GM18951 (cell line): Measurements from ENCODE around the gene SESN3.
A peak's percentile ranks its signal among the peaks of the same experiment; 100 is the strongest.
"Not testable (repeated sequence)": the region's sequence is repeated elsewhere in the genome, so short reads cannot be mapped to it uniquely, and the experiment has no call there.

Source experiments
- POLR2A ChIP-seq: IDR thresholded peaks from 4 replicates; pipeline ENCODE4 v1.6.1; 2011; ENCODE audit warnings: mild to moderate bottlenecking; ENCODE audit not compliant: insufficient read length, insufficient read depth; ENCODE audit errors: extremely low read depth
- in situ Hi-C: fragments of 300-500 bp; cut with MboI; formaldehyde crosslinking; loops from one replicate; pipeline ENCODE4 v1.12.0; 2022; ENCODE audit warnings: low sequenced_read_pairs, mixed read lengths, inconsistent platforms; ENCODE audit not compliant: unreplicated experiment

SESN3 gene

DNA sequence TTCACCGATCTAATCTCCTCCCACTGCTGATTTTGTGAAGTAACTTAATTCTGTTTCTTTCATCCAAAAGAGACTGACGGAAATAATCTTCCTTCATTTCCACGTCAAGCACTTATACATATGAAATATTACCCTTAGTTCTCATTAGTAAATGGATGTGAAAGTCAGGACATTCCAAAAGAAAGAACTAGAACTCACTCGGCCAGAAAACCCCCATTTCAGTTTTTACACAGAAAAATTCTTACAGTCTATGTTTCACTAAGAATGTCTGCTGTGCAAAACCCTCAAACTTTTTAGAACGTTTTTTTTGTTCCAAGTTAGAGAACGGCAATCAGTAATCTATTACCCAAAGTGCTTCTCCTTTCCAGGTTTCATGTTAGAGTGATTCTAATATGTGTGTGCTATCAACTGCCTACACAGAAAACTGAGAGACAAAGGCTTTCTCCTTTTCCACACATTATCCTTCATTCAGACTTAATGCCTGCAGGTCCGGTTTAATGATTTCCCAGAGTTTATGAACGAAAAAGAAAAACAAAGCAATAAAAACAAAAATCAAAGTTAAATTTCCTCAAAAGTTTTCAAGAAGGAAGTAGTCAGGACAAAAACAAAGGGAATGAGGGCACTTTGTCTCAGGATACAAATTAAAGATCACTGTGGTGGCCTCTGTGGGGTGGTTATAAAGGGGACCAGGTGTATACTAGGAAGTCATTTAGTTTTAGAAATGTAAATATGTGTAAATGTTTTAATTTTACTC, 11.3 kb upstream of the SESN3 start:
- TF ChIP-seq POLR2A = no peak
- in situ Hi-C loops = no loop called here

DNA sequence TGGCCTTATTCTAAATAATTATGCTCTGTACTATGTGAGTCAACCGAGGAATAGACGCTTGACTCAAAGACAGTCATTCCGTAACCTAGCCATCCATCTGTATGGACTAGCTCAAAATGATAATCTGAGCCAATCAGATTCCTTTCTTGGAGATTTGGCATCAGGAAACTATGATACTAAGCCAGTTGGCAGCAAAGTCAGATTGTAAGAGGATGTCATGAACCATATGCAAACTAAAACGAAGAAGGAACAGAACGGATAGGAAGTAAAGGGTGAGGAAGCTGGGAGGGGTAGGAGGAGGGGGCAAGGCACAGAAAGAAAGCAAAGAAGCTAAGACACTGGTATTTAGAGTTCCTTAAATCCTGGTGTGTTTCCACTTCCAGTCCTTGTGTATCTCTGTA, 10.7 kb upstream of the SESN3 start:
- in situ Hi-C loops = no loop called here
- TF ChIP-seq POLR2A = peak; percentile 30

DNA sequence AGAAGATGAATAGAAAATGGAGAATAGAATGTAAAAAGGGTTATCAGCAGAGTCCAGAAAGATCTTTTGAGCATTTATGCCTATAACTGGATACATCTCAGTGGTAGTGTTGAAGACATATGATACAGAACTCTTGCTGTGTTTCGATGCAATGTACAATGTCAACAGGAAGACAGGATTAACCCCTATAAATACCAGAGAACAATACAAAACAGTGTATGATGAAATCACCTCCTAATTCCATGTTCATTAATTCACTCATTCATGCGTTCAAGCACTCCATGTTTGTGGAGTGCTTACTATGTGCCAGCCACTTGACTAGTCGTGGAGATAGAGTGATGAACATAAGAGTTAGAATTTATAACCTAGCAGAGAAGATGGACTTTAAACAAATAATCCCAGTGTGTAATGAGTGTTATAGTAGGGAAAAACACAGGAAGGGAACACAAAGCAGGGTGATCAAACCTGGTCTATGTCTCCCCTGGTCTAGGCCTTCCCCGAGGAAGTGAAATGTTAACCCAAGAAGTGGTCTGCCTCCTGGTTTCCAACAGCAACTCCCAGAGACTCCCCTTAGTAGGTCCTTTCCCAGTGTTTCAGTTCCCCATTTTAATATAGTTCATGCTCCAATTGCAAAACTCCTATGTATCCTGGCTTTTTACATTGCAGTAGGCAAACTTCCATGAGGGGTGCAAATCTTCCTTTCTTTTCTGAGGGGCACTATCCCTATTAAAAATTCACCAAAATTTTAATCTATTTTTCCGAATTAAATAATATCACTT, 9.1 kb upstream of the SESN3 start:
- in situ Hi-C loops = no loop called here
- no peak for TF ChIP-seq POLR2A

DNA sequence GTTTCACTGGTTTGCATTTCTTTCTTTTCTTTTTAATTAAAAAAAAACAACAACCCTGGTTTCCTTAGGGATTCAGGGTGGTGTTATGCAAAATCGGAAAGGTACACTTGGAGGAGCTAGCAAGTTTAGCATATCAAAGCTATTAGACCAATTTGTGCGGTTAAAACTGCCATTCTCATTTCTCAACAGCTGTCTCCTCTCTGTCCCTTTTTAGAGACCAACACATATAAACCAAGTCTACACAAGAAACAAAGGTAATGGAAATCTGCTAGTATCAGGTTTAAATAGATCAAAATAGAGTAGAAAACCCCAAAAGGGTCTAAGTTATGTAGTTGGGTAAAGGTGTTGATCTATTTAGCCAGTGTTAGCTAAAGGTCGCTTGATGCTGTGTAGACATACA, 1.7 kb upstream of the SESN3 start:
- no peak for TF ChIP-seq POLR2A
- in situ Hi-C loops = no loop called here

DNA sequence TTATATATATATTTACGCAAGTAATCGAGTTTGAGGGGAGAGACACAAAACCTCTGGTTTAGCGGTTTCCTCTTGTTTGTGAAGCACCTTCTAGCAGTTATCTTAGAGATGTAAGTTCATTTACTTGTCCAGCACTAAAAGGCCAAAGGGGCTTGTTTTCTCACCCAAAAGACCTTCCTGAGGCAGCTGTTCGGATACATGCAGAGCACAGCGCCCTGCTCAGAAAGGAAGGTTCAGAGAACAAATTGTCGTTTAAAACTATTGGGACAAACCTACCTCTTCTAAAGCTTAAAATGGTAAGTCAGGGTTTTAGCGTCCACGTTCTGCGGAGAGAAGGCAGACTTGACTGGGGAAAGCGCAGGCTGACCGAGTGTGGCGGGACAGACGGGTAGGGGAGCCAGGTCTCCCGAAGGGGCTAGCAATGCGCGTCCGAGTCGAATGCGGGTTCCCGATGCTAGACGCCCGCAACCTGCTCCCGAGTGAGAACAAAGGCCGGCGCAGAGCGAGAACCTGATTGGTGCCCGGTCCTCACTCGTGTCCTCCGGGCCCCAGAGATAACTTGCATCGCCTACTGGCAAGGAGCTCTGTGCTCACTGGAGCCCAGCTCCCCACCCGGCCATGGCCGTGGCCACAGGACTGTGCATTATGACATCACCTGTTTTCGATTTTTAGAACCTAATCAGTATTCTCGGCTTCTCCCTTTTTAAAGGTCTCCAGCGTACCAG, 1.0 kb upstream of the SESN3 start:
- in situ Hi-C loops = no loop called here
- peak; percentile 55 for TF ChIP-seq POLR2A

DNA sequence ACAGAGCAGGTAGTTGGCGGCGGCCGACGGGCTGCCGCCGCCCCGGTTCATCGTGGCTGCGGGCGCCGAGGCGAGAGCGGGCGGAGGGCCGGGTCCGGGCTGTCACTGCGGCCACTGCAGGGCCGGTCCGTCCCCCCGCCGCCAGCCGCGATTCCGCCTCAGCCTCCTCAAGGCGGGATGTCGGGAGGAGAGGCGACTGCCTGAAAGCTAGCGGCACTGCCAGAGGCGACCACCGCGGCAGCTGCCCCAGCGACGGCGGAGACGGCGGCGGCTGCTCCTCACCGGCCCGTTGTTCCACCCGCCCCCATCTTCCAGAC, 234 bp downstream of the SESN3 start:
- in situ Hi-C loops = no loop called here
- no peak for TF ChIP-seq POLR2A

DNA sequence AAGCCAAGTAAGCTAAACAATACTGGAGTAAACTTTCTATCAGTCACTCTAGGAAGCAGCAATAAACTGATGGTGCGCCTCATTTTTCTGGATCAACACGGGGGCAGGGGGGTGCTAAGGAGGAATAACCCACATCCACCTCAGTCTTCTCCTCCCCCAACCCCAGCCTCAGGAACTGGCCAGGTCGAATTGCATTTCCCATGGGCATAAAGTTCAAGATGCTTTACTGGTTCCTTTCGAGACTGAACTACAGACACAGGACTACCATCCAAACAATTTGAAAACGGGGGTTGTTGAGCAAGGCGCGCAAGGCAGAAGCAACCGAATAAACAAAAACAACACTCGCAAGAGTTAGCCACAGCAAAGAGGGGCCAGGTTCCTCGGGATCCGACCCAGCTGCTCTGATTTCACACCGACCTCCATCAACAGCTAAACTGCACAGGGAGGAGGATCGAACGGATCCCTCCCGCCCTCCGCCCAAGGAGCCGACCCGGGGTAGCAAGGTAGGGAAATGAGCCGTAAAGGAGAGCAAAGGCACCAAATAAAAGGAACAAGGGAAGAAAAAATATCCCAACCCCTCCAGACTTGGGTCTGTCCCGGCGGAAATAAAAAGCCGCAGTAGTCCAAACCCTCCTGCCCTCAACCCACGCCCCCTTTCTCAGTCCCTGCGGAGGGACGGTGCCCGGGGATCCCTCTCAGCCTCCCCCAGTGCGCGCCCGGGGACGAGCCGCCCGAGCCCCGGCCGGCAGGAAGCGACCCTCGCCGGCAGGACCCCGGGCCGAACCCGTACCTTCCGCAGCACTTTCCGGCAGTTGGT, 801 bp downstream of the SESN3 start:
- in situ Hi-C loops = no loop called here
- no peak for TF ChIP-seq POLR2A

DNA sequence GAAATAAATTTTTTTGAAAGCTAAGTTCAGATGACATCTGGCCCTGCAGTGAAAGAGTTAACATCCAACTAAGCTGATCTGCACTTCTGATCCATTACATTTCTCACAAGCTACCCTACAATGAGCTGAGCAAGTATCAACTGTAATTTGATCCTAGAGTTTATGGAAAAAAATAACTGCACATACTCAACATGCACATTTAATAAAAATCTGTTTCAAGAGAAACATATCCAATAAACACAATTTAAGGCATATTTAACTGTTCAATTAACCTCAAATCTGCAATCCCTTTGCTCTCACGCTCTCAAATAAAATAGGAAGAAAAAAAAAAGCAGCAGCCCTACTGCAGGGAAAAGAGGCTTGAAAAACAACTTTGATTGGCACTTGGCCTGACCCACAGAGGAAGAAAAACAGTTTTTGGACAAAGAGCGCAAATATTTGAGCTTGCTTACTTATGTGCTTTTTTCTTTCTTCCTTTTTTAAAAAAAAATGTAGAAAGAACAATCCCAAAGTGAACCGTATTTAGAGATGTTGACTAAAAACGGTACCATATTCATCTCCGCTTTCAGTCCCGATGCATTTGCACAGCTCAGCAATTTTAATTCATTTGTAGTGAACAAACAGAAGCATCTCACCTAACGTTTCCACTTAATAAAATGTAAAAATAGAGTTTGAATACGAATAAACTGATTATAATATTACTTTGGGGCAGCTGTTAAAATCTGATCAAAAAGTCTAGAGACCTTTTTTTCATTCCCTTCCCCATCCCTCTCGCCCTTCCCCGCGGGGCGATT, 1.6 kb downstream of the SESN3 start:
- TF ChIP-seq POLR2A = no peak
- in situ Hi-C loops = no loop called here

DNA sequence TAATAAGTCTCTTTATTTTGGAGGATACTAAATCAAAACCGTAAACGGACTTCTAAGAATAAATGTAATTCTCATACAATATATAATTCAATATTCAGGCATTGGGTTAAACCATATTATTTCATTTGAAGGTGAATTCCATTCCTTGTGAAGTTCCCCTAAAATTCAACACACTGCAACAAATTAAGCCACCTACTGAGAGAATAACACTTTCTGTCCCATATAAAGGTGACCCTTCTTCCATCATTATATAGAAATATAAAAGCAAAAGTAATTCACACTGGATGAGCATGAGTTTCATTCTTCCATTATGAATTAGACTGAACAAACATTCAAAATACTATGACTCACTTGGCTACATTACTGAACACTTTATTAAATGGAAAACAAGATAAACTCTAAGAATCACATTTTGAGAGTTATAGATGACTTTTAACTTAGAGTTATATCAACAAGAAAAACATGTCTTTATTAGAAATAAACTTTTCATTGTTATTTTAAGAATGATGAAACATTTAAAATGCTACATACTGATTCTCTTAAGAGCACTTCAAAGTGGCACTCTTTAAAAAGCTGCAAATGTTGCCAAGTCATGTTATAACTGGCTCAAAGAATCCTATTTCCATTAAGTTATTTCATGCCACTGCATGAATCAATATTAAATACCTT, 2.8 kb downstream of the SESN3 start:
- TF ChIP-seq POLR2A = no peak
- in situ Hi-C loops = no loop called here

DNA sequence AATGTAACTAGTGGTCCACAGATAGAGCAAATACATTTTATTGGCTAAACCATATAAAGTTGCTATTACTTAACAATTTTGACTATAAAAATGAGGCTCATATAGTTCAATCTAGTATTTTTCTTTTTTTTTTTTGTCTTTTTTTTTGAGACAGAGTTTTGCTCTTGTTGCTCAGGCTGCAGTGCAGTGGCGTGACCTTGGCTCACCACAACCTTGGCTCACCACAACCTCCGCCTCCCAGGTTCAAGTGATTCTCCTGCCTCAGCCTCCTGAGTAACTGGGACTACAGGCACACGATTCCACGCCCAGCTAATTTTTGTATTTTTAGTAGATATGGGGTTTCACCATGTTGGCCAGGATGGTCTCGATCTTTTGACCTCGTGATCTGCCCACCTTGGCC, 3.9 kb downstream of the SESN3 start:
- in situ Hi-C loops = not testable (repeated sequence)

DNA sequence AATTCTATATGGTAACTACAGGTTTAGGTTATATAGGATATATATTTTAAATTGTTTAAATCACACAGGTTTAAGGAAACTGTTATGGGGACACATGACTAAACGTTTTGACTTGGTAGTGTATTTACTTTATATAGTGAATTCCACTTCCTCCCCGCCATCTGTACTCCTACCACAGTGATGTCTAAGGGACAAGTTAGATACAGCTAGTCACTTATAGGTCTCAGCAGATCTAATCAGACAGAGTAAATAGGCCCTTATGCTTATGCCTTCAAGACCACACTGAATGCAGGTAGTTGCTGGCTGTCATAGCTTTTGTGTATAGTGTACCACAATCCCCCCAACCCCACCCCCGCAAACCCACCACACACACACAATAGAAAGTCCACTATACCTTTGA, 8.2 kb downstream of the SESN3 start:
- no peak for TF ChIP-seq POLR2A
- in situ Hi-C loops = no loop called here

DNA sequence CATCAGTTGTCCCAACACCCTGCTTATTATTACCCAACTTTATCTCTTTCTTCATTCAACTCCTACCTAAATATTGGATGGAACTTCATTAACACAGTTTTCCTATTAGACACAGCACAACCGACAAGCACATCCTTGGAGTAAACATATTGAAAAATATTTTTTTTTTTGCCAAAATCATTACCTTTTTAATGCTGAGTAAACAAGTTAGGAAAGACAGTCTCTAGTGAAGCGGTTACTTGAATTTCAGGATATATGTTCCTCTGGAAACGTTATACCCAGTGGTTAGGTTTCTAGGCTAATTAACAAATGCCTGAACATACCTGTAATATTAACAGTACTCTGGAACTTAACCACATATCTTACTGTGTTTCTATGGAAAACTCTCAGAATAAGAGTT, 11.4 kb downstream of the SESN3 start:
- in situ Hi-C loops = no loop called here
- no peak for TF ChIP-seq POLR2A

DNA sequence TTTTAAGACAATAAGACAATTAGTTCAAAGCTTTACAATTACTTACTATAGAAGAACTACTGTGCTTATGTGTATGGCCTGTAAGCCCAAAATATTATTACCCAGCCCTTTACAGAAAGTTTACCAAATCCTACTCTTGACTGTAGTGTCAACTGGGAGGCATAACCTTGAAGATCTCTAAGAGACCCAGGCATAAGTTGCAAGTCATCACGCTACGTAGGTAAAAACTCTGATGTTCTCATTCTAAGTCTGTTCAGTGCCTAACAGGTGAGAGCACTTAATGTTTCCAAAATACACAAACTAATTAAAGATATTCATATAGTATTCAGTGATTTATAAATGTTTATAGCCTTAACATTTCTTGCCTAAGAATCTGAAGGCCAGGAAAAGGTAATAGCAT, 12.9 kb downstream of the SESN3 start:
- TF ChIP-seq POLR2A = no peak

More for the DNA sequence above, 12.9 kb downstream of the SESN3 start:
- in situ Hi-C loops = no loop called here
